Uterus (tissue), 4 donors: ENCODE measurements around the gene DYNC1H1. TPM values are rescaled to one million over a fixed set of nuclear protein-coding genes. Genes with fewer than 3 reads are reported as not detected.
"Not testable (repeated sequence)": the region's sequence is repeated elsewhere in the genome, so short reads cannot be mapped to it uniquely, and the experiment has no call there.

Experiments
- DNase-seq, 2 donors: peaks; one replicate each; pipeline ENCODE4 v3.0.0-alpha.2; 2019 to 2020
- H3K27ac ChIP-seq, 2 donors: fragments of 200-600 bp; sonication (generic); 1 replicate in 1 of 2; 2 replicates in 1 of 2; pipeline ENCODE4 v1.5.1; 2016 to 2018
- H3K27me3 ChIP-seq, 2 donors: fragments of 200-600 bp; sonication (generic); one replicate each; pipeline ENCODE4 v1.5.1; 2018 to 2019; ENCODE audit warnings: control low read depth in 1 of 2
- H3K36me3 ChIP-seq, 2 donors: fragments of 200-600 bp; sonication (generic); one replicate each; pipeline ENCODE4 v1.5.1; 2019; ENCODE audit warnings: control low read depth in 1 of 2
- H3K4me1 ChIP-seq, 2 donors: fragments of 200-600 bp; sonication (generic); one replicate each; pipeline ENCODE4 v1.5.1; 2018 to 2019; ENCODE audit warnings: control low read depth in 1 of 2
- H3K4me3 ChIP-seq, 2 donors: fragments of 200-600 bp; sonication (generic); 1 replicate in 1 of 2; 2 replicates in 1 of 2; pipeline ENCODE4 v1.5.1; 2018 to 2019; ENCODE audit warnings: mild to moderate bottlenecking in 1 of 2
- H3K9me3 ChIP-seq, 2 donors: fragments of 200-600 bp; sonication (generic); one replicate each; pipeline ENCODE4 v1.5.1; 2019; ENCODE audit warnings: control low read depth in 1 of 2
- POLR2A ChIP-seq, 2 donors: fragments of 450-650 bp; IDR thresholded peaks; one replicate each; pipeline ENCODE4 v1.6.1; 2016; ENCODE audit warnings: antibody characterized with exemption in 2 of 2, mild to moderate bottlenecking in 1 of 2, moderate library complexity in 1 of 2
- intact Hi-C: fragments of 100-400 bp; cut with DNase I; formaldehyde crosslinking; loops from one replicate; pipeline ENCODE4 v1.15.1; 2023; ENCODE audit warnings: low total_unique reads
- total RNA-seq, 4 donors: library from RNA; depleted of rRNA in 3 of 4; stranded (reverse); fragments of >200 nt in 3 of 4; gene quantifications; one replicate each; pipeline versions ENCODE4 v1.1.0 to v1.2.4, GENCODE V29; 2014 to 2023
- TF ChIP-seq, protein P1 (sequence below), 4 experiments: fragments of 200-600 bp in 2 of 4; fragments of 450-650 bp in 2 of 4; sonication (generic) in 2 of 4; IDR thresholded peaks; one replicate each; pipeline ENCODE4 v1.5.1; 2016 to 2019; ENCODE audit warnings: antibody characterized with exemption in 4 of 4, mild to moderate bottlenecking in 2 of 4, moderate library complexity in 1 of 4
- donor health status: DM: yes; HTN: yes; CAD: no.

DYNC1H1 gene
- total RNA-seq, 4 donors from 2014 or later, result 251 to 634 (median 479) TPM

DNA sequence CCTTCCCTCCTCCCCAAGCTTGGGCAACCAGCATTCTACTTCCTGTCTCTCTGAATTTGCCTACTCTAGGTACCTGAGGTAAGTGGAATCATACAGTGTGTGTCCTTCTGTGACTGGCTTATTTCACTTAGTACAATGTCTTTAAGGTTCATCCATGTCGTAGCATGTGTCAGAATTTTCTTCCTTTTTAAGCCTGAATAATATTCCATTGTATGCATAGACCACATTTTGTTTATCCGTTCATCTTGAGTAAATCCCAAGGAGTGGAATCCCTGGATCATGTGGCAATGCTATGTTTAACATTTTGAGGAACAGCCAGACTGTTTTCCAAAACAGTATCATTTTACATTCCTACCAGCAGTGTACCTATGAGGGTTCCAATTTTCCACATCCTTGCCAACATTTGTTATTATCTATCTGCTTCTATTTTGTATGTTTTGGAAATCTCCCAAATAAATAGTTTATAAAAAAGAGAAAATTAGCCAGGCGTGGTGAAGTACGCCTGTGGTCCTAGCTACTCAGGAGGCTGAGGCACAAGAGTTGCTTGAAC, 110.1 kb downstream of the DYNC1H1 start:
- TF ChIP-seq, protein P1, sequence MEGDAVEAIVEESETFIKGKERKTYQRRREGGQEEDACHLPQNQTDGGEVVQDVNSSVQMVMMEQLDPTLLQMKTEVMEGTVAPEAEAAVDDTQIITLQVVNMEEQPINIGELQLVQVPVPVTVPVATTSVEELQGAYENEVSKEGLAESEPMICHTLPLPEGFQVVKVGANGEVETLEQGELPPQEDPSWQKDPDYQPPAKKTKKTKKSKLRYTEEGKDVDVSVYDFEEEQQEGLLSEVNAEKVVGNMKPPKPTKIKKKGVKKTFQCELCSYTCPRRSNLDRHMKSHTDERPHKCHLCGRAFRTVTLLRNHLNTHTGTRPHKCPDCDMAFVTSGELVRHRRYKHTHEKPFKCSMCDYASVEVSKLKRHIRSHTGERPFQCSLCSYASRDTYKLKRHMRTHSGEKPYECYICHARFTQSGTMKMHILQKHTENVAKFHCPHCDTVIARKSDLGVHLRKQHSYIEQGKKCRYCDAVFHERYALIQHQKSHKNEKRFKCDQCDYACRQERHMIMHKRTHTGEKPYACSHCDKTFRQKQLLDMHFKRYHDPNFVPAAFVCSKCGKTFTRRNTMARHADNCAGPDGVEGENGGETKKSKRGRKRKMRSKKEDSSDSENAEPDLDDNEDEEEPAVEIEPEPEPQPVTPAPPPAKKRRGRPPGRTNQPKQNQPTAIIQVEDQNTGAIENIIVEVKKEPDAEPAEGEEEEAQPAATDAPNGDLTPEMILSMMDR (IDR thresholded peaks at IDR 0.05), result no peak
- no peak for TF ChIP-seq POLR2A (IDR thresholded peaks at IDR 0.05)
- Histone ChIP-seq H3K4me3 (no peak overlapping the region), H3K27me3 (no peaks in the 10 kb centered on the region), H3K27ac (no peak overlapping the region), H3K9me3 (no peaks in the 10 kb centered on the region), H3K36me3 (no peaks in the 10 kb centered on the region), H3K4me1 (no peaks in the 10 kb centered on the region)
- intact Hi-C loops, result no loop called here
- no peak for DNase-seq

- intact Hi-C loops, result no loop called here
- H3K27me3 ChIP-seq, result no peaks in the 10 kb centered on the region
- no peak overlapping the region for H3K4me3 ChIP-seq
- H3K4me1 ChIP-seq, result no peaks in the 10 kb centered on the region
- H3K9me3 ChIP-seq, result no peaks in the 10 kb centered on the region
- H3K27ac ChIP-seq, result no peak overlapping the region
- TF ChIP-seq POLR2A (IDR thresholded peaks at IDR 0.05), result no peak
- TF ChIP-seq, protein P1 (IDR thresholded peaks at IDR 0.05), result no peak
- no peak for DNase-seq
- no peaks in the 10 kb centered on the region for H3K36me3 ChIP-seq
Measured at GRCh38 chr14:102075155-102075554, 110.8 kb downstream of the DYNC1H1 start.

DNA sequence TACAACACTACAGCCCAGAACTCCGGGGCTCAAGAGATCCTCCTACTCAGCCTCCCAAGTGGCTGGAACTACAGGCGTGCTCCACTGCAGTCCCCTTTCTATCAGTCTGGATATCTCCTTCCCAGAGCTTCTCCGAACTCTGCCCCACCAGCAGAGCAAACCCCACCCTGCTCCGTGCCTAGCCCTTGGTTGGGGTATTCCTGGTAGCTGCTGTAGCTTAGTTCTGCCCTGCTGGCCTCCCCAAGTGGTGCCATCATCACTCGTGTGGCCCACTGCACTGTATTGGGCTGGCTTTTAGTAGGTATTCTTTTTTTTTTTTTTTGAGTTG, 113.0 kb downstream of the DYNC1H1 start:
- H3K9me3 ChIP-seq, result no peaks in the 10 kb centered on the region
- no peak overlapping the region for H3K4me3 ChIP-seq
- H3K27me3 ChIP-seq, result no peaks in the 10 kb centered on the region
- intact Hi-C loops, result no loop called here
- no peaks in the 10 kb centered on the region for H3K4me1 ChIP-seq
- DNase-seq, result no peak
- TF ChIP-seq POLR2A (IDR thresholded peaks at IDR 0.05), result no peak
- TF ChIP-seq, protein P1 (IDR thresholded peaks at IDR 0.05), result no peak
- H3K36me3 ChIP-seq, result no peaks in the 10 kb centered on the region
- H3K27ac ChIP-seq, result no peak overlapping the region

- H3K27ac ChIP-seq, H3K9me3 ChIP-seq, DNase-seq, H3K4me3 ChIP-seq, H3K27me3 ChIP-seq, H3K36me3 ChIP-seq, H3K4me1 ChIP-seq, intact Hi-C loops: not testable (repeated sequence)
Measured at GRCh38 chr14:102078361-102078791, 114.0 kb downstream of the DYNC1H1 start.

GRCh38 chr14:102078831-102079699, 114.7 kb downstream of the DYNC1H1 start:
- Histone ChIP-seq H3K9me3 (no peaks in the 10 kb centered on the region), H3K4me3 (no peak overlapping the region), H3K27ac (no peak overlapping the region), H3K36me3 (no peaks in the 10 kb centered on the region), H3K27me3 (no peaks in the 10 kb centered on the region), H3K4me1 (peaks cover 0 to 4% of the 10 kb centered on the region in 2 donors)
- intact Hi-C loops, result no loop called here
- TF ChIP-seq POLR2A (IDR thresholded peaks at IDR 0.05), result no peak
- TF ChIP-seq, protein P1 (IDR thresholded peaks at IDR 0.05), result no peak
- DNase-seq, result no peak
